GM23338 (cell line): ENCODE data around the gene PEPD. TPM values are rescaled to one million over a fixed set of nuclear protein-coding genes. Genes with fewer than 3 reads are reported as not detected.
A peak's percentile ranks its signal among the peaks of the same experiment; 100 is the strongest.

ENCODE experiments used
- ATAC-seq: fragments of 200-7000 bp; cut with Tn5 transposase; 3 replicates; pipeline ENCODE4 v1.9.1; 2020
- DNase-seq: peaks from one replicate; pipeline ENCODE4 v3.0.0-alpha.2; 2015; ENCODE audit warnings: low spot score
- H2AFZ ChIP-seq: fragments of 200-600 bp; sonication (generic); 2 replicates; pipeline ENCODE4 v1.8.0; 2016; ENCODE audit warnings: antibody characterized with exemption, mild to moderate bottlenecking, moderate library complexity
- H3F3A ChIP-seq: fragments of 200-600 bp; sonication (generic); replicated peaks from 2 replicates; pipeline ENCODE4 v1.8.0; 2017; ENCODE audit warnings: antibody characterized with exemption, mixed run types, low read depth
- H3K27ac ChIP-seq: fragments of 200-600 bp; sonication (generic); 2 replicates; pipeline ENCODE4 v1.6.1; 2016; ENCODE audit warnings: low read depth
- H3K27me3 ChIP-seq: fragments of 200-600 bp; sonication (generic); 2 replicates; pipeline ENCODE4 v1.8.0; 2016; ENCODE audit warnings: mild to moderate bottlenecking, mixed run types, moderate library complexity; ENCODE audit not compliant: insufficient read depth
- H3K36me3 ChIP-seq: fragments of 200-600 bp; sonication (generic); 2 replicates; pipeline ENCODE4 v1.8.0; 2016; ENCODE audit warnings: mild to moderate bottlenecking; ENCODE audit not compliant: insufficient read depth
- H3K4me1 ChIP-seq: fragments of 200-600 bp; sonication (generic); 2 replicates; pipeline ENCODE4 v1.8.0; 2016; ENCODE audit warnings: mild to moderate bottlenecking, moderate library complexity; ENCODE audit not compliant: insufficient read depth
- H3K4me2 ChIP-seq: fragments of 200-600 bp; sonication (generic); 2 replicates; pipeline ENCODE4 v1.7.1; 2017; ENCODE audit warnings: mixed run types
- H3K4me3 ChIP-seq: fragments of 200-600 bp; sonication (generic); 2 replicates; pipeline ENCODE4 v1.6.1; 2016; ENCODE audit warnings: mixed run types
- H3K79me2 ChIP-seq: fragments of 200-600 bp; sonication (generic); replicated peaks from 2 replicates; pipeline ENCODE4 v1.8.0; 2017; ENCODE audit warnings: mild to moderate bottlenecking; ENCODE audit not compliant: insufficient read depth
- H3K9me2 ChIP-seq: fragments of 200-600 bp; sonication (generic); 2 replicates; pipeline ENCODE4 v1.8.0; 2017; ENCODE audit not compliant: insufficient read depth
- H4K20me1 ChIP-seq: fragments of 200-600 bp; sonication (generic); replicated peaks from 2 replicates; pipeline ENCODE4 v1.8.0; 2017; ENCODE audit warnings: mild to moderate bottlenecking; ENCODE audit not compliant: insufficient read depth
- H3K27ac Mint-ChIP-seq: 2 replicates; pipeline ENCODE4 v1.8.0; 2020; ENCODE audit warnings: inconsistent platforms, mild to moderate bottlenecking, moderate library complexity, mixed read lengths
- H3K27me3 Mint-ChIP-seq: 3 replicates; pipeline ENCODE4 v1.8.0; 2022; ENCODE audit warnings: low read depth, mild to moderate bottlenecking, moderate library complexity, mixed read lengths, inconsistent platforms; ENCODE audit not compliant: insufficient read depth, poor library complexity
- H3K36me3 Mint-ChIP-seq: 3 replicates; pipeline ENCODE4 v1.8.0; 2021; ENCODE audit warnings: low read depth, mild to moderate bottlenecking, inconsistent platforms, moderate library complexity, mixed read lengths
- H3K4me1 Mint-ChIP-seq: 3 replicates; pipeline ENCODE4 v1.8.0; 2020; ENCODE audit warnings: mild to moderate bottlenecking, inconsistent platforms, mixed read lengths
- H3K4me3 Mint-ChIP-seq: 3 replicates; pipeline ENCODE4 v1.8.0; 2021; ENCODE audit warnings: moderate library complexity, mild to moderate bottlenecking, inconsistent platforms, mixed read lengths
- H3K9me3 Mint-ChIP-seq: 3 replicates; pipeline ENCODE4 v1.8.0; 2020; ENCODE audit warnings: moderate library complexity, mild to moderate bottlenecking, inconsistent platforms, mixed read lengths
- CREB1 ChIP-seq: fragments of 250-450 bp; sonication (Bioruptor Pico); IDR thresholded peaks from 2 replicates; pipeline ENCODE4 v1.5.0; 2020; ENCODE audit warnings: low read depth, mild to moderate bottlenecking, moderate library complexity
- EZH2 ChIP-seq: fragments of 200-600 bp; sonication (generic); IDR thresholded peaks from one replicate; pipeline ENCODE4 v1.8.0; 2017; ENCODE audit warnings: antibody characterized with exemption, mild to moderate bottlenecking, low read depth; ENCODE audit not compliant: unreplicated experiment
- EZH2phosphoT487 ChIP-seq: fragments of 200-600 bp; sonication (generic); IDR thresholded peaks from one replicate; pipeline ENCODE4 v1.8.1; 2018; ENCODE audit warnings: antibody characterized with exemption; ENCODE audit not compliant: unreplicated experiment
- JUNB ChIP-seq: IDR thresholded peaks from one replicate; pipeline ENCODE4 v1.6.1; 2016; ENCODE audit warnings: antibody characterized with exemption; ENCODE audit not compliant: unreplicated experiment
- NANOG ChIP-seq: IDR thresholded peaks from 2 replicates; pipeline ENCODE4 v1.6.1; 2016; ENCODE audit warnings: antibody characterized with exemption, borderline replicate concordance
- STAT1 ChIP-seq: IDR thresholded peaks from one replicate; pipeline ENCODE4 v1.6.1; 2016; ENCODE audit warnings: antibody characterized with exemption; ENCODE audit not compliant: unreplicated experiment
- ZNF114 ChIP-seq: fragments of 250-450 bp; sonication (Bioruptor Pico); IDR thresholded peaks from 2 replicates; pipeline ENCODE4 v1.5.0; 2020; ENCODE audit warnings: mild to moderate bottlenecking, moderate library complexity
- ZNF331 ChIP-seq: fragments of 250-450 bp; sonication (Bioruptor Pico); IDR thresholded peaks from 2 replicates; pipeline ENCODE4 v1.5.0; 2020; ENCODE audit warnings: low read depth, mild to moderate bottlenecking, moderate library complexity
- polyA plus RNA-seq: library from polyadenylated mRNA; unstranded; fragments of >200 nt; fragmentation: Nextera tagmentation; extraction: Ambion mirVana; gene quantifications from 2 replicates; pipeline ENCODE4 v1.2.1, GENCODE V29; 2016
- total RNA-seq: library from RNA; depleted of rRNA; stranded (reverse); fragments of >200 nt; shearing (Covaris generic); gene quantifications from 2 replicates; pipeline ENCODE4 v1.2.3, GENCODE V29; 2014
- TF ChIP-seq, protein P1 (sequence below): IDR thresholded peaks from 2 replicates; pipeline ENCODE4 v1.6.1; 2016; ENCODE audit warnings: antibody characterized with exemption
- TF ChIP-seq, protein P2 (sequence below): IDR thresholded peaks from one replicate; pipeline ENCODE4 v1.6.1; 2018; ENCODE audit warnings: antibody characterized with exemption; ENCODE audit not compliant: unreplicated experiment

The PEPD gene
- total and polyA plus RNA-seq, 2 experiments from 2014 or later, result 81.7 to 89.2 TPM

DNA sequence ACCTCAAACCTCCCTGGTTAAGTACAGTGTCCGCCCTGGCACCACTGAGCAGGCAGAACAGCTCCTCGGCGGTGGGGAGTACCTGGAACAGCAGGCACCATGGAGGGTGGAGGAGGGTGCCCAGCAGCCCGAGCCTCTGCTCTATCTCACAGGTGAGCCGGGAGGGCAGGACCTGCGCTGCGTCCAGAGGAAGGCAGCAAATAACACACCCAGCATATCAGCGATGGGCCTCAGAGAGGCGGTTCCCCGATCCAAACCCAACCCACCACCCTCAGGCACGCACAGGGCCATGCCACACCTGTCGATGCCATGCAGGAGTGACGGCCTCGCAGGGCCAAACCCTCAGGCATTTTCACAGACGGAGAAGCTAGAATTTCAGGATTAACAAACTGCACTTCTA, 11.8 kb downstream of the PEPD start:
- H3K27me3 Mint-ChIP-seq, result peaks cover 8% of the 10 kb centered on the region
- peak overlapping the region; percentile 56; the same call in 1 of the 2 replicates for H3K27ac Mint-ChIP-seq
- no peak overlapping the region for H3K4me3 ChIP-seq
- H3K36me3 Mint-ChIP-seq, result peaks cover 3% of the 10 kb centered on the region; the same call in 2 of the 3 replicates
- no peak overlapping the region for H3K27ac ChIP-seq
- H3K9me2 ChIP-seq, result no peaks in the 10 kb centered on the region
- 0 out of 2 replicates have a peak, but pooled peaks cover 3% of the 10 kb centered on the region for H4K20me1 ChIP-seq
- no peaks in the 10 kb centered on the region for H3K9me3 Mint-ChIP-seq
- DNase-seq, result no peak
- peaks cover 28% of the 10 kb centered on the region for H3K4me1 Mint-ChIP-seq
- peaks cover 10% of the 10 kb centered on the region; the same call in 1 of the 2 replicates for H3K79me2 ChIP-seq
- no peak overlapping the region for H3K4me2 ChIP-seq
- H2AFZ ChIP-seq, result no peak overlapping the region
- H3K4me3 Mint-ChIP-seq, result no peak overlapping the region
- peaks cover 22% of the 10 kb centered on the region for H3K4me1 ChIP-seq
- no peaks in the 10 kb centered on the region for H3F3A ChIP-seq
- TF ChIP-seq EZH2, result no peak
- TF ChIP-seq, protein P1, sequence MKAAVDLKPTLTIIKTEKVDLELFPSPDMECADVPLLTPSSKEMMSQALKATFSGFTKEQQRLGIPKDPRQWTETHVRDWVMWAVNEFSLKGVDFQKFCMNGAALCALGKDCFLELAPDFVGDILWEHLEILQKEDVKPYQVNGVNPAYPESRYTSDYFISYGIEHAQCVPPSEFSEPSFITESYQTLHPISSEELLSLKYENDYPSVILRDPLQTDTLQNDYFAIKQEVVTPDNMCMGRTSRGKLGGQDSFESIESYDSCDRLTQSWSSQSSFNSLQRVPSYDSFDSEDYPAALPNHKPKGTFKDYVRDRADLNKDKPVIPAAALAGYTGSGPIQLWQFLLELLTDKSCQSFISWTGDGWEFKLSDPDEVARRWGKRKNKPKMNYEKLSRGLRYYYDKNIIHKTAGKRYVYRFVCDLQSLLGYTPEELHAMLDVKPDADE, result no peak
- no peak for TF ChIP-seq EZH2phosphoT487
- no peak for TF ChIP-seq STAT1
- no peaks in the 10 kb centered on the region for H3K36me3 ChIP-seq
- ATAC-seq, result no peak
- no peaks in the 10 kb centered on the region for H3K27me3 ChIP-seq

DNA sequence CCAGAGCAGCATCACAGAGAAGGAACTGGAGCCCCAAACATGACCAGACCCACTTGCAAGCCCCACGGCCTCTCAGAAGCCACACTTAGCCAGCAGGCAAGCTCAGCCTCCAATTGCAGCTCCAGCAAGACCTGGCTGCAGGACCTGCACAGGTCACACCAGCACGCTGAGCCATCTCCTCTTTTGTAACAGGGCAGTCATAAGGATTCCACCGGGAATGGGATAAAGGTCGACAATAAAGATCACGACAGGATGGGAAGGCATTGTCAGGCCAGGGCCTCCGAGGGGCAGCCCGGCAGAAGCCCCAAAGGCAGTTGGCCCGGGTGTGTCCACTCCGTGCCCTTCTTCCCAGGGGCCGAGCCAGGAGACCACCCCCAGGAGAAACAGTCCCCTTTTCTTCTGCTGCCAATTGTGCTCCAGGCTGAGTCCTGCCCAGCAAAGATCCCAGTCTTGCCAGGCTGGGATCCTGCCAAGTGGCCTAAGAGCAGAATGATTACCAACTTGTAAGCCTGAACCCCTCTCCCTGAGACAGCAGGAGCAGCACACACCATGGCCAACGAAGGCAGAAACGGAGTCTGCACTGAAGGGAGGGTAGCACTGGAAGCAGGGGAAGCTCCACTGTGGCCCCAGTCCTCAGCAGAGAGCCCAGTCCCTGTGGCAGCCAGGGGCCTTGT, 12.5 kb downstream of the PEPD start:
- H2AFZ ChIP-seq, result no peak overlapping the region
- H3K27me3 ChIP-seq, result no peaks in the 10 kb centered on the region
- H3K4me2 ChIP-seq, result no peak overlapping the region
- peaks cover 3% of the 10 kb centered on the region; the same call in 2 of the 3 replicates for H3K36me3 Mint-ChIP-seq
- no peaks in the 10 kb centered on the region for H3K36me3 ChIP-seq
- H3K79me2 ChIP-seq, result 0 out of 2 replicates have a peak, but pooled peaks cover 10% of the 10 kb centered on the region
- ATAC-seq, result no peak
- peaks cover 28% of the 10 kb centered on the region for H3K4me1 Mint-ChIP-seq
- H4K20me1 ChIP-seq, result 0 out of 2 replicates have a peak, but pooled peaks cover 3% of the 10 kb centered on the region
- no peak overlapping the region for H3K4me3 ChIP-seq
- H3K27ac ChIP-seq, result no peak overlapping the region
- H3K27ac Mint-ChIP-seq, result no peak overlapping the region
- H3F3A ChIP-seq, result no peaks in the 10 kb centered on the region
- H3K9me2 ChIP-seq, result no peaks in the 10 kb centered on the region
- H3K4me1 ChIP-seq, result peaks cover 22% of the 10 kb centered on the region
- H3K27me3 Mint-ChIP-seq, result peaks cover 5% of the 10 kb centered on the region
- no peaks in the 10 kb centered on the region for H3K9me3 Mint-ChIP-seq
- no peak for DNase-seq
- no peak overlapping the region for H3K4me3 Mint-ChIP-seq
- TF ChIP-seq EZH2phosphoT487 (no peak), ZNF114 (CRISPR knock-in tag) (no peak), JUNB (no peak), NANOG (no peak), CREB1 (CRISPR knock-in tag) (no peak), STAT1 (no peak), EZH2 (no peak), ZNF331 (CRISPR knock-in tag) (no peak)
- TF ChIP-seq, protein P2, sequence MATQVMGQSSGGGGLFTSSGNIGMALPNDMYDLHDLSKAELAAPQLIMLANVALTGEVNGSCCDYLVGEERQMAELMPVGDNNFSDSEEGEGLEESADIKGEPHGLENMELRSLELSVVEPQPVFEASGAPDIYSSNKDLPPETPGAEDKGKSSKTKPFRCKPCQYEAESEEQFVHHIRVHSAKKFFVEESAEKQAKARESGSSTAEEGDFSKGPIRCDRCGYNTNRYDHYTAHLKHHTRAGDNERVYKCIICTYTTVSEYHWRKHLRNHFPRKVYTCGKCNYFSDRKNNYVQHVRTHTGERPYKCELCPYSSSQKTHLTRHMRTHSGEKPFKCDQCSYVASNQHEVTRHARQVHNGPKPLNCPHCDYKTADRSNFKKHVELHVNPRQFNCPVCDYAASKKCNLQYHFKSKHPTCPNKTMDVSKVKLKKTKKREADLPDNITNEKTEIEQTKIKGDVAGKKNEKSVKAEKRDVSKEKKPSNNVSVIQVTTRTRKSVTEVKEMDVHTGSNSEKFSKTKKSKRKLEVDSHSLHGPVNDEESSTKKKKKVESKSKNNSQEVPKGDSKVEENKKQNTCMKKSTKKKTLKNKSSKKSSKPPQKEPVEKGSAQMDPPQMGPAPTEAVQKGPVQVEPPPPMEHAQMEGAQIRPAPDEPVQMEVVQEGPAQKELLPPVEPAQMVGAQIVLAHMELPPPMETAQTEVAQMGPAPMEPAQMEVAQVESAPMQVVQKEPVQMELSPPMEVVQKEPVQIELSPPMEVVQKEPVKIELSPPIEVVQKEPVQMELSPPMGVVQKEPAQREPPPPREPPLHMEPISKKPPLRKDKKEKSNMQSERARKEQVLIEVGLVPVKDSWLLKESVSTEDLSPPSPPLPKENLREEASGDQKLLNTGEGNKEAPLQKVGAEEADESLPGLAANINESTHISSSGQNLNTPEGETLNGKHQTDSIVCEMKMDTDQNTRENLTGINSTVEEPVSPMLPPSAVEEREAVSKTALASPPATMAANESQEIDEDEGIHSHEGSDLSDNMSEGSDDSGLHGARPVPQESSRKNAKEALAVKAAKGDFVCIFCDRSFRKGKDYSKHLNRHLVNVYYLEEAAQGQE, result no peak
